ENCODE data around the gene ACTL10.

DNA sequence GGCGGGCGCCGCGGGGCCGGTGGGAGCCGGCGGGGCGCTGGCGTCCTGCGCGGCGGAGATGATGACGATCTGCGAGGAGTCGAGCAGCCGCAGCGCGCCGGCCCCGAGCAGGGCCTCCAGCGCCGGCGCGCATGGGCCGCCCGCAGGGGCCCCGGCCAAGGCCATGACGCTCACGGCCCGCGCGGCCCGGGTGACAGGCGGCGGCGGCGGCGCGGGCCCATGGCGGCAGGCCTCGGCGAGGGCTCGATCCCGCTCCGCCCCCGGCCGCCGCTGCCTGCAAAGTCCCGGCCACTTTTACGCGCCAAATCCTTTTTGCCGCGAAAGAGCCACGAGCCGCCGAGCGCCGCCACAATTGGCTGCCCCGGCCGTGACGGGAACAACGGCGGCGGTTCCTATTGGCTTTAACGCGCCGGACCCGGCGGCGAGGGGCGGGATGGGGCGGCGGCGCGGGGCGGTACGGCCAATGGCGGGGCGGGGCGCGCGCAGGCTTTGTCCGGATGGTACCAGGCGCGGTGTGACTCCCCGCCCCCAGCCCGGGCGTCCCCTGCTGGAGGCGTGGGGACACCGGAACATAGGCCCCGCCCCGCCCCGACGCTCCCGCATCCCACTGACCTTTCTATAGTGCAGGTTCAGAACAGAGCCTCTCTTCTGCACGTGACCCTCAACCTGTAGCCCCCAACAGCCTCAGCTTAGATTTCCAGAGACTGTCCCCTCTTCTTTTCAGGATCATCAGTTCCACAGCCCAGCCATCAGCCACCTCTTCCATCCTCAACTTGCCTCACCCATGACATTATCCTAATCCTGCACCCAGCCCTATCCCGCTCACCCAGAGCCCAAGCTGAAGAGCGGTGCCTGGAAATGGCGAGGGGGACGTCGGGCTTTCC lies 19.6 kb downstream of the ACTL10 start, which contains the start of gene E2F1:
- TF ChIP-seq, protein P1, sequence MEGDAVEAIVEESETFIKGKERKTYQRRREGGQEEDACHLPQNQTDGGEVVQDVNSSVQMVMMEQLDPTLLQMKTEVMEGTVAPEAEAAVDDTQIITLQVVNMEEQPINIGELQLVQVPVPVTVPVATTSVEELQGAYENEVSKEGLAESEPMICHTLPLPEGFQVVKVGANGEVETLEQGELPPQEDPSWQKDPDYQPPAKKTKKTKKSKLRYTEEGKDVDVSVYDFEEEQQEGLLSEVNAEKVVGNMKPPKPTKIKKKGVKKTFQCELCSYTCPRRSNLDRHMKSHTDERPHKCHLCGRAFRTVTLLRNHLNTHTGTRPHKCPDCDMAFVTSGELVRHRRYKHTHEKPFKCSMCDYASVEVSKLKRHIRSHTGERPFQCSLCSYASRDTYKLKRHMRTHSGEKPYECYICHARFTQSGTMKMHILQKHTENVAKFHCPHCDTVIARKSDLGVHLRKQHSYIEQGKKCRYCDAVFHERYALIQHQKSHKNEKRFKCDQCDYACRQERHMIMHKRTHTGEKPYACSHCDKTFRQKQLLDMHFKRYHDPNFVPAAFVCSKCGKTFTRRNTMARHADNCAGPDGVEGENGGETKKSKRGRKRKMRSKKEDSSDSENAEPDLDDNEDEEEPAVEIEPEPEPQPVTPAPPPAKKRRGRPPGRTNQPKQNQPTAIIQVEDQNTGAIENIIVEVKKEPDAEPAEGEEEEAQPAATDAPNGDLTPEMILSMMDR (conservative IDR thresholded peaks at IDR 0.05 in 1 of 2, IDR thresholded peaks at IDR 0.05 in 1 of 2; ENCODE audit: extremely low read depth in 1 of 2, insufficient read depth in 1 of 2, low read depth in 1 of 2, low read length in 2 of 2), result peak in 1 of 2 donors; percentile 27
- TF ChIP-seq EZH2 (IDR thresholded peaks at IDR 0.05; ENCODE audit: borderline replicate concordance, low read length), result no peak

Measured in mammary epithelial cell (primary cell).